ENCODE results near the gene EBI3.

Gene EBI3

GRCh38 chr19:4257025-4257424, 27.7 kb downstream of the EBI3 start:
- Histone ChIP-seq H3K4me2 (no peak overlapping the region), H3K36me3 (ENCODE audit: insufficient read depth) (no peaks in the 10 kb centered on the region; the same call in 1 of the 2 replicates), H2AFZ (ENCODE audit: low read depth) (no peak overlapping the region), H3K79me2 (ENCODE audit: insufficient read depth, low read depth) (no peaks in the 10 kb centered on the region), H3K4me3 (IDR thresholded peaks at IDR 0.05; ENCODE audit: insufficient read depth, low read depth, low read length) (no peak overlapping the region), H3K9ac (no peak overlapping the region), H3K27me3 (ENCODE audit: insufficient read depth, low read depth) (no peaks in the 10 kb centered on the region), H4K20me1 (ENCODE audit: insufficient read depth) (no peaks in the 10 kb centered on the region), H3K4me1 (ENCODE audit: low read depth, poor library complexity, severe bottlenecking) (no peaks in the 10 kb centered on the region), H3K27ac (no peak overlapping the region)
- no peak for TF ChIP-seq CTCF (conservative IDR thresholded peaks at IDR 0.05; ENCODE audit: low read depth, low read length)

- no peak overlapping the region for H3K27ac ChIP-seq
- no peaks in the 10 kb centered on the region for H3K79me2 ChIP-seq (ENCODE audit: insufficient read depth, low read depth)
- H2AFZ ChIP-seq (ENCODE audit: low read depth), result no peak overlapping the region
- H3K4me1 ChIP-seq (ENCODE audit: low read depth, poor library complexity, severe bottlenecking), result no peaks in the 10 kb centered on the region
- no peak for TF ChIP-seq CTCF (conservative IDR thresholded peaks at IDR 0.05; ENCODE audit: low read depth, low read length)
- no peak overlapping the region for H3K9ac ChIP-seq
- no peak overlapping the region for H3K4me2 ChIP-seq
- H4K20me1 ChIP-seq (ENCODE audit: insufficient read depth), result no peaks in the 10 kb centered on the region
- no peak overlapping the region for H3K4me3 ChIP-seq (IDR thresholded peaks at IDR 0.05; ENCODE audit: insufficient read depth, low read depth, low read length)
- no peaks in the 10 kb centered on the region for H3K27me3 ChIP-seq (ENCODE audit: insufficient read depth, low read depth)
- H3K36me3 ChIP-seq (ENCODE audit: insufficient read depth), result no peaks in the 10 kb centered on the region; the same call in 1 of the 2 replicates
Observed at GRCh38 chr19:4258181-4258580, 28.9 kb downstream of the EBI3 start.

GRCh38 chr19:4260613-4261191, 31.4 kb downstream of the EBI3 start:
- no peak overlapping the region for H2AFZ ChIP-seq (ENCODE audit: low read depth)
- no peaks in the 10 kb centered on the region for H3K27me3 ChIP-seq (ENCODE audit: insufficient read depth, low read depth)
- no peaks in the 10 kb centered on the region for H4K20me1 ChIP-seq (ENCODE audit: insufficient read depth)
- H3K4me1 ChIP-seq (ENCODE audit: low read depth, poor library complexity, severe bottlenecking), result no peaks in the 10 kb centered on the region
- H3K36me3 ChIP-seq (ENCODE audit: insufficient read depth), result no peaks in the 10 kb centered on the region
- no peak overlapping the region for H3K4me3 ChIP-seq (IDR thresholded peaks at IDR 0.05; ENCODE audit: insufficient read depth, low read depth, low read length)
- no peak overlapping the region for H3K27ac ChIP-seq
- no peaks in the 10 kb centered on the region for H3K79me2 ChIP-seq (ENCODE audit: insufficient read depth, low read depth)
- no peak overlapping the region for H3K9ac ChIP-seq
- no peak for TF ChIP-seq CTCF (conservative IDR thresholded peaks at IDR 0.05; ENCODE audit: low read depth, low read length)
- no peak overlapping the region for H3K4me2 ChIP-seq

GRCh38 chr19:4264812-4265211, 35.5 kb downstream of the EBI3 start:
- Histone ChIP-seq H2AFZ (ENCODE audit: low read depth) (no peak overlapping the region), H3K4me3 (IDR thresholded peaks at IDR 0.05; ENCODE audit: insufficient read depth, low read depth, low read length) (no peak overlapping the region), H3K4me1 (ENCODE audit: low read depth, poor library complexity, severe bottlenecking) (no peaks in the 10 kb centered on the region), H3K27me3 (ENCODE audit: insufficient read depth, low read depth) (no peaks in the 10 kb centered on the region), H3K36me3 (ENCODE audit: insufficient read depth) (no peaks in the 10 kb centered on the region), H3K4me2 (no peak overlapping the region), H3K9ac (no peak overlapping the region), H4K20me1 (ENCODE audit: insufficient read depth) (no peaks in the 10 kb centered on the region), H3K79me2 (ENCODE audit: insufficient read depth, low read depth) (no peaks in the 10 kb centered on the region), H3K27ac (no peak overlapping the region)
- no peak for TF ChIP-seq CTCF (conservative IDR thresholded peaks at IDR 0.05; ENCODE audit: low read depth, low read length)
